SH-SY5Y (cell line): ENCODE measurements around the gene EHMT1.
"Not testable (repeated sequence)": the region's sequence is repeated elsewhere in the genome, so short reads cannot be mapped to it uniquely, and the experiment has no call there.

Experiments used
- GATA2 ChIP-seq: IDR thresholded peaks from 2 replicates; pipeline ENCODE4 v1.6.1; 2011; ENCODE audit warnings: mild to moderate bottlenecking, low read depth, low read length
- GATA3 ChIP-seq: IDR thresholded peaks from 2 replicates; pipeline ENCODE4 v1.6.1; 2011; ENCODE audit warnings: low read depth, mild to moderate bottlenecking, low read length, moderate library complexity

GRCh38 chr9:137877506-137878122 is 258.8 kb downstream of the EHMT1 start, which contains the start of gene CACNA1B:
- not testable (repeated sequence) for TF ChIP-seq GATA2, GATA3
